Colon (tissue), 2 donors: ENCODE data around the gene PRSS21.

Experiments used
- FAIRE-seq: peaks from 2 replicates; lab custom pipeline; 2012; peaks lifted over from hg19 to GRCh38; lab: Jason Lieb, UNC
- donor health status: control.
- donor health status: control.

The PRSS21 gene

GRCh38 chr16:2806286-2806685, 10.8 kb upstream of the PRSS21 start:
- FAIRE-seq = no peak

- no peak for FAIRE-seq
Observed at GRCh38 chr16:2808181-2808580, 8.9 kb upstream of the PRSS21 start.

- no peak for FAIRE-seq
Observed at GRCh38 chr16:2809149-2809760, 7.8 kb upstream of the PRSS21 start.

GRCh38 chr16:2810651-2811050, 6.4 kb upstream of the PRSS21 start:
- FAIRE-seq = no peak

- no peak for FAIRE-seq
Observed at GRCh38 chr16:2811703-2812471, 5.2 kb upstream of the PRSS21 start.

GRCh38 chr16:2813771-2814221, 3.2 kb upstream of the PRSS21 start:
- FAIRE-seq = no peak

- no peak for FAIRE-seq
Observed at GRCh38 chr16:2814551-2815298, 2.3 kb upstream of the PRSS21 start.

GRCh38 chr16:2815299-2815771, 1.7 kb upstream of the PRSS21 start:
- no peak for FAIRE-seq

GRCh38 chr16:2817340-2818271, 569 bp downstream of the PRSS21 start:
- FAIRE-seq = no peak

GRCh38 chr16:2818272-2818876, 1.3 kb downstream of the PRSS21 start:
- no peak for FAIRE-seq

- no peak for FAIRE-seq
Observed at GRCh38 chr16:2819179-2819938, 2.3 kb downstream of the PRSS21 start.

- no peak for FAIRE-seq
Observed at GRCh38 chr16:2819939-2820835, 3.1 kb downstream of the PRSS21 start.

- FAIRE-seq = no peak
Observed at GRCh38 chr16:2820836-2821486, 3.9 kb downstream of the PRSS21 start.

GRCh38 chr16:2821487-2822157, 4.6 kb downstream of the PRSS21 start:
- no peak for FAIRE-seq

GRCh38 chr16:2822158-2822495, 5.1 kb downstream of the PRSS21 start:
- no peak for FAIRE-seq

- FAIRE-seq = no peak
Observed at GRCh38 chr16:2822496-2822895, 5.5 kb downstream of the PRSS21 start.

- no peak for FAIRE-seq
Observed at GRCh38 chr16:2824626-2825025, 7.6 kb downstream of the PRSS21 start.

- FAIRE-seq = no peak
Observed at GRCh38 chr16:2825049-2825742, 8.2 kb downstream of the PRSS21 start.
